DND-41 (cell line): Measurements from ENCODE around the gene MAP3K5.

ENCODE experiments used
- ATAC-seq: fragments of 200-7000 bp; cut with Tn5 transposase; 3 replicates; pipeline ENCODE4 v1.9.1; 2021; ENCODE audit warnings: low read depth; ENCODE audit not compliant: insufficient read depth
- DNase-seq: peaks from one replicate; pipeline ENCODE4 v3.0.0-alpha.2; 2020
- H2AFZ ChIP-seq: 2 replicates; pipeline ENCODE4 v1.6.0; 2012; ENCODE audit warnings: low read depth, low read length
- H3K27ac ChIP-seq: 2 replicates; pipeline ENCODE4 v1.5.1; 2012; ENCODE audit warnings: low read length, inconsistent platforms
- H3K27me3 ChIP-seq: fragments of 200-600 bp; sonication (generic); 2 replicates; pipeline ENCODE4 v1.6.0; 2012; ENCODE audit warnings: low read length, mild to moderate bottlenecking, inconsistent platforms; ENCODE audit not compliant: insufficient read depth, poor library complexity
- H3K36me3 ChIP-seq: 2 replicates; pipeline ENCODE4 v1.5.1; 2012; ENCODE audit warnings: low read length, inconsistent platforms; ENCODE audit not compliant: insufficient read depth
- H3K4me1 ChIP-seq: 2 replicates; pipeline ENCODE4 v1.5.1; 2012; ENCODE audit warnings: mild to moderate bottlenecking, low read length; ENCODE audit not compliant: insufficient read depth
- H3K4me2 ChIP-seq: 2 replicates; pipeline ENCODE4 v1.6.0; 2012; ENCODE audit warnings: mild to moderate bottlenecking, moderate library complexity, low read length, inconsistent platforms; ENCODE audit not compliant: insufficient read depth
- H3K4me3 ChIP-seq, 2 experiments: fragments of 200-600 bp in 1 of 2; shearing (Covaris generic) in 1 of 2; 2 replicates each; pipeline ENCODE4 v1.5.1; 2012 to 2016; ENCODE audit warnings: inconsistent platforms in 2 of 2, low read length in 2 of 2, mild to moderate bottlenecking in 2 of 2, low read depth in 1 of 2, moderate library complexity in 1 of 2
- H3K79me2 ChIP-seq: 2 replicates; pipeline ENCODE4 v1.6.0; 2012; ENCODE audit warnings: low read length, inconsistent platforms; ENCODE audit not compliant: insufficient read depth
- H3K9ac ChIP-seq: 2 replicates; pipeline ENCODE4 v1.6.0; 2012; ENCODE audit warnings: low read depth, mild to moderate bottlenecking, inconsistent platforms, low read length, moderate library complexity
- H3K9me3 ChIP-seq: 2 replicates; pipeline ENCODE4 v1.5.1; 2012; ENCODE audit warnings: low read length, moderate library complexity, mild to moderate bottlenecking, inconsistent platforms; ENCODE audit not compliant: insufficient read depth, severe bottlenecking
- H4K20me1 ChIP-seq: 2 replicates; pipeline ENCODE4 v1.6.0; 2012; ENCODE audit warnings: low read length; ENCODE audit not compliant: insufficient read depth
- CTCF ChIP-seq: IDR thresholded peaks from 2 replicates; pipeline ENCODE4 v1.5.1; 2012; ENCODE audit warnings: borderline replicate concordance, low read length, moderate library complexity, mild to moderate bottlenecking; ENCODE audit not compliant: poor library complexity, severe bottlenecking; ENCODE audit errors: extremely low read depth
- EZH2 ChIP-seq: IDR thresholded peaks from 3 replicates; pipeline ENCODE4 v1.6.1; 2012; ENCODE audit warnings: borderline replicate concordance, low read depth, mild to moderate bottlenecking, moderate library complexity, low read length, inconsistent platforms; ENCODE audit not compliant: severe bottlenecking

MAP3K5 gene

GRCh38 chr6:136660727-136661126 is 131.6 kb downstream of the MAP3K5 start:
- DNase-seq = no peak
- H3K79me2 ChIP-seq = no peaks in the 10 kb centered on the region
- no peak for ATAC-seq
- no peak overlapping the region for H3K4me2 ChIP-seq
- H3K27me3 ChIP-seq = no peaks in the 10 kb centered on the region
- TF ChIP-seq EZH2 = no peak
- TF ChIP-seq CTCF = no peak
- H2AFZ ChIP-seq = no peak overlapping the region
- H4K20me1 ChIP-seq = no peaks in the 10 kb centered on the region
- no peaks in the 10 kb centered on the region for H3K9me3 ChIP-seq
- H3K9ac ChIP-seq = no peak overlapping the region
- no peak overlapping the region for H3K4me3 ChIP-seq
- no peaks in the 10 kb centered on the region for H3K36me3 ChIP-seq
- H3K4me1 ChIP-seq = no peaks in the 10 kb centered on the region
- no peak overlapping the region for H3K27ac ChIP-seq

- Histone ChIP-seq H3K9me3 (no peaks in the 10 kb centered on the region), H2AFZ (no peak overlapping the region), H3K27ac (no peak overlapping the region), H3K79me2 (no peaks in the 10 kb centered on the region), H3K4me3 (no peak overlapping the region), H3K27me3 (no peaks in the 10 kb centered on the region), H3K9ac (no peak overlapping the region), H3K36me3 (no peaks in the 10 kb centered on the region), H4K20me1 (no peaks in the 10 kb centered on the region), H3K4me1 (no peaks in the 10 kb centered on the region), H3K4me2 (no peak overlapping the region)
- ATAC-seq (no peak), DNase-seq (no peak)
- TF ChIP-seq EZH2 (no peak), CTCF (no peak)
These were observed 132.2 kb downstream of the MAP3K5 start for GRCh38 chr6:136659991-136660499.

GRCh38 chr6:136658711-136659110 is 133.6 kb downstream of the MAP3K5 start:
- no peak overlapping the region for H3K27ac ChIP-seq
- DNase-seq = no peak
- no peak for ATAC-seq

More at GRCh38 chr6:136658711-136659110, 133.6 kb downstream of the MAP3K5 start:
- no peak for TF ChIP-seq EZH2
- no peak for TF ChIP-seq CTCF
- Histone ChIP-seq H3K79me2 (no peaks in the 10 kb centered on the region), H3K36me3 (no peaks in the 10 kb centered on the region), H2AFZ (no peak overlapping the region), H3K4me2 (no peak overlapping the region), H3K27me3 (no peaks in the 10 kb centered on the region), H3K4me1 (no peaks in the 10 kb centered on the region), H3K4me3 (no peak overlapping the region), H3K9ac (no peak overlapping the region), H3K9me3 (no peaks in the 10 kb centered on the region), H4K20me1 (no peaks in the 10 kb centered on the region)
